Right lobe of liver (tissue), 6 donors: ENCODE measurements around the gene MAPT. TPM values are rescaled to one million over a fixed set of nuclear protein-coding genes. Genes with fewer than 3 reads are reported as not detected.

Experiments
- ATAC-seq, 4 donors: fragments of 200-7000 bp; cut with Tn5 transposase; one replicate each; pipeline ENCODE4 v1.9.1; 2020; ENCODE audit warnings: mild to moderate bottlenecking in 4 of 4, moderate library complexity in 4 of 4
- DNase-seq, 3 donors: peaks; one replicate each; pipeline ENCODE4 v3.0.0-alpha.2; 2020
- H3K27ac ChIP-seq, 3 donors: fragments of 200-600 bp; one replicate each; pipeline ENCODE4 v1.8.0; 2022
- H3K27me3 ChIP-seq, 2 donors: fragments of 200-600 bp; one replicate each; pipeline ENCODE4 v1.8.0; 2022
- H3K36me3 ChIP-seq, 4 donors: fragments of 200-600 bp; sonication (generic) in 1 of 4; one replicate each; pipeline versions ENCODE4 v1.5.1 to v1.8.0; 2017 to 2022; ENCODE audit warnings: control low read depth in 1 of 4
- H3K4me1 ChIP-seq, 4 donors: fragments of 200-600 bp; sonication (generic) in 1 of 4; one replicate each; pipeline versions ENCODE4 v1.5.1 to v1.8.0; 2017 to 2022; ENCODE audit warnings: control low read depth in 1 of 4
- H3K4me3 ChIP-seq, 3 donors: fragments of 200-600 bp; one replicate each; pipeline ENCODE4 v1.8.0; 2022
- H3K9me3 ChIP-seq, 4 donors: fragments of 200-600 bp; sonication (generic) in 1 of 4; one replicate each; pipeline versions ENCODE4 v1.5.1 to v1.8.0; 2017 to 2022; ENCODE audit warnings: control low read depth in 1 of 4
- CTCF ChIP-seq, 4 donors: fragments of 200-600 bp in 3 of 4; fragments of 450-650 bp in 1 of 4; IDR thresholded peaks; one replicate each; pipeline versions ENCODE4 v1.5.1 to v1.8.0; 2016 to 2022; ENCODE audit warnings: antibody characterized with exemption in 4 of 4, mild to moderate bottlenecking in 2 of 4
- POLR2A ChIP-seq: fragments of 450-650 bp; IDR thresholded peaks from one replicate; pipeline ENCODE4 v1.6.1; 2017; ENCODE audit warnings: antibody characterized with exemption, mild to moderate bottlenecking
- WGBS: methylation state at CpG from one replicate; pipeline ENCODE4 v1.1.6; 2018; ENCODE audit warnings: low coverage, low lambda C conversion rate; ENCODE audit not compliant: insufficient coverage; ENCODE audit errors: missing lambda C conversion rate; 5-methylcytosine and 5-hydroxymethylcytosine counted together
- intact Hi-C, 2 donors: fragments of 100-400 bp; cut with DNase I; formaldehyde crosslinking; loops; one replicate each; pipeline versions ENCODE4 v1.11.2 to v1.14.1; 2022
- total RNA-seq, 6 experiments: library from RNA; depleted of rRNA in 2 of 6; stranded (reverse); fragments of >200 nt in 2 of 6; fragmentation: NEBNext Ultra II Directional in 3 of 6; extraction: Animal tissue kit (Norgen Biotek cat#: 25700) in 3 of 6; gene quantifications; one replicate each; pipeline versions ENCODE4 v1.1.0 to v1.2.4, GENCODE V29; 2016 to 2023
- donor health status: DM: no; HTN: yes; CAD: no.
- donor health status: DM: no; HTN: no; CAD: no.
- donor health status: DM: no; HTN: no; CAD: no.
- donor health status: DM: no; HTN: yes; CAD: no.
- donor health status: DM: no; HTN: yes; CAD: no.

The MAPT gene
- total RNA-seq, 6 experiments from 2014 or later, result 0.39 to 4.9 (median 0.59) TPM

- intact Hi-C loops, result no loop called here
- no peaks in the 10 kb centered on the region for H3K4me1 ChIP-seq
- H3K9me3 ChIP-seq, result no peaks in the 10 kb centered on the region
- no peak for ATAC-seq
- no peak for TF ChIP-seq CTCF (IDR thresholded peaks at IDR 0.05)
- TF ChIP-seq POLR2A, result no peak
- 80% methylated on average over 5 of the region's 12 CpGs for WGBS
- H3K27me3 ChIP-seq, result no peaks in the 10 kb centered on the region
- H3K4me3 ChIP-seq, result no peak overlapping the region
- DNase-seq, result no peak
- H3K36me3 ChIP-seq, result no peaks in the 10 kb centered on the region
- no peak overlapping the region for H3K27ac ChIP-seq
Measured at GRCh38 chr17:45973099-45973780, 78.9 kb downstream of the MAPT start.

GRCh38 chr17:45973946-45974859 lies 79.8 kb downstream of the MAPT start:
- 90% methylated on average over 2 of the region's 17 CpGs for WGBS
- no peak for TF ChIP-seq CTCF (IDR thresholded peaks at IDR 0.05)
- TF ChIP-seq POLR2A, result no peak
- no peak overlapping the region for H3K4me3 ChIP-seq
- DNase-seq (no peak), ATAC-seq (no peak)
- H3K27ac ChIP-seq, result no peak overlapping the region
- no peaks in the 10 kb centered on the region for H3K4me1 ChIP-seq
- H3K36me3 ChIP-seq, result no peaks in the 10 kb centered on the region
- intact Hi-C loops, result no loop called here
- H3K9me3 ChIP-seq, result no peaks in the 10 kb centered on the region
- H3K27me3 ChIP-seq, result no peaks in the 10 kb centered on the region

GRCh38 chr17:45974916-45975630 lies 80.7 kb downstream of the MAPT start:
- Histone ChIP-seq H3K9me3 (no peaks in the 10 kb centered on the region), H3K27me3 (no peaks in the 10 kb centered on the region), H3K4me3 (no peak overlapping the region), H3K27ac (no peak overlapping the region), H3K4me1 (no peaks in the 10 kb centered on the region), H3K36me3 (no peaks in the 10 kb centered on the region)
- no peak for ATAC-seq
- intact Hi-C loops, result no loop called here
- 62% methylated on average over 5 of the region's 10 CpGs for WGBS
- TF ChIP-seq POLR2A (no peak), CTCF (IDR thresholded peaks at IDR 0.05) (no peak)
- DNase-seq, result no peak

- Histone ChIP-seq H3K4me1 (no peaks in the 10 kb centered on the region), H3K27me3 (no peaks in the 10 kb centered on the region), H3K27ac (no peak overlapping the region), H3K36me3 (no peaks in the 10 kb centered on the region), H3K9me3 (no peaks in the 10 kb centered on the region), H3K4me3 (no peak overlapping the region)
- 54% methylated on average over 4 of the region's 8 CpGs for WGBS
- intact Hi-C loops, result no loop called here
- ATAC-seq, result no peak
- TF ChIP-seq POLR2A (no peak), CTCF (IDR thresholded peaks at IDR 0.05) (no peak)
- no peak for DNase-seq
Measured at GRCh38 chr17:45975640-45976295, 81.4 kb downstream of the MAPT start.
